Subcutaneous abdominal adipose tissue (tissue), 5 donors: ENCODE measurements around the gene TLE6.
"Not testable (repeated sequence)": the region's sequence is repeated elsewhere in the genome, so short reads cannot be mapped to it uniquely, and the experiment has no call there.

Experiments
- H3K27ac ChIP-seq: one replicate; pipeline ENCODE4 v1.7.0; 2013; ENCODE audit warnings: low read depth, mild to moderate bottlenecking, inconsistent platforms, low read length, moderate library complexity
- H3K27me3 ChIP-seq, 5 donors: one replicate each; pipeline ENCODE4 v1.7.0; 2013; ENCODE audit warnings: low read length in 5 of 5, inconsistent platforms in 1 of 5; ENCODE audit not compliant: control insufficient read depth in 5 of 5, insufficient read depth in 4 of 5
- H3K36me3 ChIP-seq, 5 donors: one replicate each; pipeline ENCODE4 v1.7.0; 2013; ENCODE audit warnings: low read length in 5 of 5; ENCODE audit not compliant: control insufficient read depth in 5 of 5, insufficient read depth in 5 of 5
- H3K4me1 ChIP-seq, 5 donors: one replicate each; pipeline ENCODE4 v1.7.0; 2013; ENCODE audit warnings: low read length in 5 of 5, mild to moderate bottlenecking in 3 of 5, moderate library complexity in 1 of 5; ENCODE audit not compliant: control insufficient read depth in 5 of 5, insufficient read depth in 5 of 5
- H3K4me3 ChIP-seq, 5 donors: one replicate each; pipeline ENCODE4 v1.7.0; 2013; ENCODE audit warnings: low read length in 5 of 5, low read depth in 1 of 5
- H3K9ac ChIP-seq, 5 donors: one replicate each; pipeline ENCODE4 v1.7.0; 2013; ENCODE audit warnings: low read length in 5 of 5, mild to moderate bottlenecking in 4 of 5, moderate library complexity in 3 of 5
- H3K9me3 ChIP-seq, 5 donors: one replicate each; pipeline ENCODE4 v1.7.0; 2013; ENCODE audit warnings: low read length in 5 of 5; ENCODE audit not compliant: control insufficient read depth in 5 of 5
- donor health status: healthy.
- donor health status: healthy.
- donor health status: healthy.
- donor health status: healthy.
- donor health status: healthy.

The TLE6 gene

GRCh38 chr19:3010871-3011270, 33.5 kb downstream of the TLE6 start:
- Histone ChIP-seq H3K4me3 (no peak overlapping the region), H3K9ac (no peak overlapping the region), H3K27me3 (no peaks in the 10 kb centered on the region), H3K36me3 (peaks cover 0 to 75% (median 49%) of the 10 kb centered on the region in 5 donors), H3K4me1 (no peaks in the 10 kb centered on the region), H3K27ac (no peak overlapping the region), H3K9me3 (no peaks in the 10 kb centered on the region)

- H3K4me3 ChIP-seq, H3K27ac ChIP-seq, H3K27me3 ChIP-seq, H3K9ac ChIP-seq, H3K4me1 ChIP-seq, H3K9me3 ChIP-seq: not testable (repeated sequence)
- peaks cover 0 to 68% (median 49%) of the 10 kb centered on the region in 5 donors for H3K36me3 ChIP-seq
These were observed 34.7 kb downstream of the TLE6 start for GRCh38 chr19:3012059-3012458.

- no peak overlapping the region for H3K4me3 ChIP-seq
- H3K9me3 ChIP-seq = no peaks in the 10 kb centered on the region
- H3K36me3 ChIP-seq = peaks cover 0 to 62% (median 46%) of the 10 kb centered on the region in 5 donors
- no peaks in the 10 kb centered on the region for H3K27me3 ChIP-seq
- H3K4me1 ChIP-seq = no peaks in the 10 kb centered on the region
- no peak overlapping the region for H3K9ac ChIP-seq
- no peak overlapping the region for H3K27ac ChIP-seq
These were observed 35.4 kb downstream of the TLE6 start for GRCh38 chr19:3012621-3013262.

- Histone ChIP-seq H3K36me3 (peaks cover 0 to 58% (median 41%) of the 10 kb centered on the region in 5 donors), H3K27me3 (no peaks in the 10 kb centered on the region), H3K27ac (no peak overlapping the region), H3K4me3 (no peak overlapping the region), H3K4me1 (no peaks in the 10 kb centered on the region), H3K9ac (no peak overlapping the region), H3K9me3 (no peaks in the 10 kb centered on the region)
These were observed 35.9 kb downstream of the TLE6 start for GRCh38 chr19:3013263-3013725.

- Histone ChIP-seq H3K36me3 (peaks cover 0 to 52% (median 38%) of the 10 kb centered on the region in 5 donors), H3K9ac (no peak overlapping the region), H3K9me3 (no peaks in the 10 kb centered on the region), H3K27ac (no peak overlapping the region), H3K4me1 (no peaks in the 10 kb centered on the region), H3K27me3 (no peaks in the 10 kb centered on the region), H3K4me3 (no peak overlapping the region)
These were observed 36.8 kb downstream of the TLE6 start for GRCh38 chr19:3014135-3014534.

GRCh38 chr19:3015126-3016057, 38.0 kb downstream of the TLE6 start:
- peaks cover 0 to 47% (median 34%) of the 10 kb centered on the region in 5 donors for H3K36me3 ChIP-seq
- H3K27ac ChIP-seq = no peak overlapping the region
- H3K27me3 ChIP-seq = no peaks in the 10 kb centered on the region
- H3K9ac ChIP-seq = no peak overlapping the region
- H3K4me1 ChIP-seq = no peaks in the 10 kb centered on the region
- no peaks in the 10 kb centered on the region for H3K9me3 ChIP-seq
- no peak overlapping the region for H3K4me3 ChIP-seq

- Histone ChIP-seq H3K4me1 (no peaks in the 10 kb centered on the region), H3K27ac (no peak overlapping the region), H3K9me3 (no peaks in the 10 kb centered on the region), H3K27me3 (no peaks in the 10 kb centered on the region), H3K4me3 (no peak overlapping the region), H3K36me3 (peaks cover 0 to 30% (median 22%) of the 10 kb centered on the region in 5 donors), H3K9ac (no peak overlapping the region)
These were observed 40.6 kb downstream of the TLE6 start for GRCh38 chr19:3017923-3018322.

- Histone ChIP-seq H3K27ac (no peak overlapping the region), H3K9ac (no peak overlapping the region), H3K4me3 (no peak overlapping the region), H3K9me3 (no peaks in the 10 kb centered on the region), H3K27me3 (no peaks in the 10 kb centered on the region), H3K36me3 (peaks cover 0 to 20% (median 15%) of the 10 kb centered on the region in 5 donors), H3K4me1 (no peaks in the 10 kb centered on the region)
These were observed 42.0 kb downstream of the TLE6 start for GRCh38 chr19:3019211-3019854.

- Histone ChIP-seq H3K27me3 (no peaks in the 10 kb centered on the region), H3K9me3 (no peaks in the 10 kb centered on the region), H3K27ac (no peak overlapping the region), H3K36me3 (peaks cover 0 to 11% (median 8%) of the 10 kb centered on the region in 5 donors), H3K9ac (no peak overlapping the region), H3K4me1 (peaks cover 0 to 9% (median 0%) of the 10 kb centered on the region in 5 donors), H3K4me3 (no peak overlapping the region)
These were observed 43.1 kb downstream of the TLE6 start for GRCh38 chr19:3020321-3020960.
